Gastroesophageal sphincter (tissue), 4 donors: ENCODE measurements around the gene RABL2B. TPM values are rescaled to one million over a fixed set of nuclear protein-coding genes. Genes with fewer than 3 reads are reported as not detected.

ENCODE experiments used
- ATAC-seq: fragments of 150-250 bp; one replicate; pipeline ENCODE4 v1.9.1; 2016; ENCODE audit warnings: mild to moderate bottlenecking, moderate library complexity
- H3K27ac ChIP-seq, 4 donors: fragments of 200-600 bp; sonication (generic) in 3 of 4; 1 replicate in 3 of 4; 2 replicates in 1 of 4; pipeline ENCODE4 v1.5.1; 2016 to 2019
- H3K27me3 ChIP-seq: fragments of 200-600 bp; sonication (generic); one replicate; pipeline ENCODE4 v1.5.1; 2019
- H3K36me3 ChIP-seq, 2 donors: fragments of 200-600 bp; sonication (generic); one replicate each; pipeline ENCODE4 v1.5.1; 2019; ENCODE audit warnings: control low read depth in 1 of 2
- H3K4me1 ChIP-seq, 3 donors: fragments of 200-600 bp; sonication (generic); 1 replicate in 2 of 3; 2 replicates in 1 of 3; pipeline ENCODE4 v1.5.1; 2016 to 2019; ENCODE audit warnings: control low read depth in 2 of 3
- H3K4me3 ChIP-seq, 2 donors: fragments of 200-600 bp; sonication (generic); one replicate each; pipeline ENCODE4 v1.5.1; 2019; ENCODE audit warnings: mild to moderate bottlenecking in 1 of 2, moderate library complexity in 1 of 2
- H3K9me3 ChIP-seq, 3 donors: fragments of 200-600 bp; sonication (generic); one replicate each; pipeline ENCODE4 v1.5.1; 2017 to 2019; ENCODE audit warnings: control low read depth in 2 of 3
- CTCF ChIP-seq, 4 experiments: fragments of 200-600 bp in 2 of 4; fragments of 450-650 bp in 2 of 4; sonication (generic) in 1 of 4; IDR thresholded peaks; one replicate each; pipeline ENCODE4 v1.5.1; 2017 to 2019; ENCODE audit warnings: antibody characterized with exemption in 4 of 4, mild to moderate bottlenecking in 2 of 4, moderate library complexity in 2 of 4
- EP300 ChIP-seq: sonication (generic); formaldehyde crosslinking; IDR thresholded peaks from one replicate; pipeline ENCODE4 v1.6.1; 2017; ENCODE audit warnings: antibody characterized with exemption, mild to moderate bottlenecking
- POLR2A ChIP-seq, 2 donors: fragments of 450-650 bp; IDR thresholded peaks; one replicate each; pipeline ENCODE4 v1.6.1; 2017; ENCODE audit warnings: antibody characterized with exemption in 2 of 2, mild to moderate bottlenecking in 2 of 2, moderate library complexity in 1 of 2
- POLR2AphosphoS5 ChIP-seq: sonication (generic); formaldehyde crosslinking; IDR thresholded peaks from one replicate; pipeline ENCODE4 v1.6.1; 2017; ENCODE audit warnings: antibody characterized with exemption
- whole genome bisulfite sequencing, 2 donors: methylation state at CpG; one replicate each; pipeline ENCODE4 v1.1.5; 2018; ENCODE audit warnings: low coverage in 1 of 2; 5-methylcytosine and 5-hydroxymethylcytosine counted together
- total RNA-seq, 4 donors: library from RNA; depleted of rRNA; stranded (reverse); fragments of >200 nt; gene quantifications; one replicate each; pipeline ENCODE4 v1.1.0, GENCODE V29; 2016

Gene RABL2B
- total RNA-seq, 4 donors from 2014 or later = 4.9 to 19.3 (median 15.9) TPM

GRCh38 chr22:50724616-50725015, 58.8 kb downstream of the RABL2B start:
- H3K36me3 ChIP-seq = peaks cover 0 to 72% of the 10 kb centered on the region in 2 donors
- peaks cover 0 to 18% (median 2%) of the 10 kb centered on the region in 3 donors for H3K4me1 ChIP-seq
- H3K27ac ChIP-seq = no peak overlapping the region
- no peak overlapping the region for H3K4me3 ChIP-seq
- no peaks in the 10 kb centered on the region for H3K9me3 ChIP-seq
- WGBS, 2 donors = no CpG with 5 or more reads among the region's 8 CpGs
- ATAC-seq = no peak
- peaks cover 35% of the 10 kb centered on the region for H3K27me3 ChIP-seq
- TF ChIP-seq EP300 (no peak), CTCF (IDR thresholded peaks at IDR 0.05) (no peak), POLR2A (IDR thresholded peaks at IDR 0.05) (no peak), POLR2AphosphoS5 (no peak)

- peaks cover 0 to 66% of the 10 kb centered on the region in 2 donors for H3K36me3 ChIP-seq
- no peaks in the 10 kb centered on the region for H3K9me3 ChIP-seq
- no peak overlapping the region for H3K4me3 ChIP-seq
- WGBS, 2 donors = 75 to 84% methylated on average over 4 to 5 of the region's 7 CpGs
- H3K27me3 ChIP-seq = peaks cover 41% of the 10 kb centered on the region
- TF ChIP-seq EP300 (no peak), CTCF (IDR thresholded peaks at IDR 0.05) (no peak), POLR2AphosphoS5 (no peak), POLR2A (IDR thresholded peaks at IDR 0.05) (no peak)
- no peak for ATAC-seq
- peaks cover 0 to 18% (median 2%) of the 10 kb centered on the region in 3 donors for H3K4me1 ChIP-seq
- no peak overlapping the region for H3K27ac ChIP-seq
Measured at GRCh38 chr22:50723991-50724390, 59.4 kb downstream of the RABL2B start.

- Histone ChIP-seq H3K4me1 (peaks cover 0 to 18% (median 2%) of the 10 kb centered on the region in 3 donors), H3K27me3 (peaks cover 43% of the 10 kb centered on the region), H3K9me3 (no peaks in the 10 kb centered on the region), H3K4me3 (no peak overlapping the region), H3K36me3 (peaks cover 0 to 59% of the 10 kb centered on the region in 2 donors), H3K27ac (no peak overlapping the region)
- WGBS, 2 donors = 90 to 91% methylated on average over 5 to 7 of the region's 12 CpGs
- TF ChIP-seq POLR2AphosphoS5 = no peak
- no peak for TF ChIP-seq EP300
- TF ChIP-seq CTCF (IDR thresholded peaks at IDR 0.05) = no peak
- no peak for TF ChIP-seq POLR2A (IDR thresholded peaks at IDR 0.05)
- no peak for ATAC-seq
Measured at GRCh38 chr22:50722716-50723428, 60.6 kb downstream of the RABL2B start.

GRCh38 chr22:50722048-50722701, 61.3 kb downstream of the RABL2B start:
- H3K27ac ChIP-seq = no peak overlapping the region
- no peak overlapping the region for H3K4me3 ChIP-seq
- 81% methylated on average over 9 of the region's 33 CpGs; no CpG with 5 or more reads in 1 of the 2 donors for WGBS, 2 donors
- H3K4me1 ChIP-seq = peaks cover 0 to 18% (median 2%) of the 10 kb centered on the region in 3 donors
- no peak for TF ChIP-seq EP300
- TF ChIP-seq CTCF (IDR thresholded peaks at IDR 0.05) = no peak
- TF ChIP-seq POLR2A (IDR thresholded peaks at IDR 0.05) = no peak
- no peak for TF ChIP-seq POLR2AphosphoS5
- H3K27me3 ChIP-seq = peaks cover 43% of the 10 kb centered on the region
- ATAC-seq = no peak
- H3K9me3 ChIP-seq = no peaks in the 10 kb centered on the region
- peaks cover 0 to 59% of the 10 kb centered on the region in 2 donors for H3K36me3 ChIP-seq
